Chondrocyte (in vitro differentiated cells): ENCODE results near the gene SUFU. TPM values are rescaled to one million over a fixed set of nuclear protein-coding genes. Genes with fewer than 3 reads are reported as not detected.

Source experiments
- DNase-seq: peaks from one replicate; pipeline ENCODE4 v3.0.0; 2021; ENCODE audit warnings: mixed read lengths, low spot score
- H3K27ac Mint-ChIP-seq: one replicate; pipeline ENCODE4 v1.8.0; 2021; ENCODE audit warnings: mild to moderate bottlenecking, moderate library complexity, mixed read lengths; ENCODE audit not compliant: unreplicated experiment
- H3K27me3 Mint-ChIP-seq: 2 replicates; pipeline ENCODE4 v1.8.0; 2021; ENCODE audit warnings: low read depth, mixed read lengths
- H3K36me3 Mint-ChIP-seq: 2 replicates; pipeline ENCODE4 v1.8.0; 2021; ENCODE audit warnings: low read depth, mixed read lengths
- H3K4me1 Mint-ChIP-seq: 2 replicates; pipeline ENCODE4 v1.8.0; 2021; ENCODE audit warnings: low read depth, mild to moderate bottlenecking, mixed read lengths
- H3K4me3 Mint-ChIP-seq: one replicate; pipeline ENCODE4 v1.8.0; 2021; ENCODE audit warnings: mild to moderate bottlenecking, moderate library complexity, mixed read lengths; ENCODE audit not compliant: unreplicated experiment
- H3K9me3 Mint-ChIP-seq: 2 replicates; pipeline ENCODE4 v1.8.0; 2021; ENCODE audit warnings: low read depth, mixed read lengths
- total RNA-seq: library from RNA; stranded (reverse); gene quantifications from 3 replicates; pipeline ENCODE4 v1.2.1, GENCODE V29; 2021
- TF ChIP-seq, protein P1 (sequence below): fragments of 200-600 bp; sonication (generic); IDR thresholded peaks from 2 replicates; pipeline ENCODE4 v1.5.0; 2021; ENCODE audit warnings: antibody characterized with exemption, mild to moderate bottlenecking, moderate library complexity

SUFU gene
- total RNA-seq, 1 donor from 2014 or later: 15.5 TPM

DNA sequence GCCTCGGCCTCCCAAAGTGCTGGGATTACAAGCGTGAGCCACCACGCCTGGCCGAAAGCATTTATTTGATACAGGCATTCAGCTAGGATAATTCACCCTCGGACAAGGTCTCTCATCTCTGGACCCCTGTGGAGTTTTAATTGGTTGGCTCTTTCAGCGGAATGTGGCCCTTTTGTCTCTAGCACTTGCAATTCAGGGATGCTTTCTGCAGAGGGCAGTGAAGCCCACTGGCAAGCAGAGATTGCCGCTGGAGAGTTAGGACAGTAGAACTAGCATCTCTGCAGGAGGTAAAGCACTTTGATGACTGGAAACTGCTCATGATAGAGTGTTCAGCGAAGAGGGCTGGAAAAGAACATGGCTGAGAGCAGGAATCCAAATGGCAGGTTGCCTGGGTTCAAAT lies 62.0 kb downstream of the SUFU start:
- Mint-ChIP-seq H3K9me3 (no peaks in the 10 kb centered on the region), H3K4me1 (no peaks in the 10 kb centered on the region), H3K4me3 (no peak overlapping the region), H3K36me3 (peaks cover 1% of the 10 kb centered on the region), H3K27ac (no peak overlapping the region), H3K27me3 (no peaks in the 10 kb centered on the region)
- TF ChIP-seq, protein P1, sequence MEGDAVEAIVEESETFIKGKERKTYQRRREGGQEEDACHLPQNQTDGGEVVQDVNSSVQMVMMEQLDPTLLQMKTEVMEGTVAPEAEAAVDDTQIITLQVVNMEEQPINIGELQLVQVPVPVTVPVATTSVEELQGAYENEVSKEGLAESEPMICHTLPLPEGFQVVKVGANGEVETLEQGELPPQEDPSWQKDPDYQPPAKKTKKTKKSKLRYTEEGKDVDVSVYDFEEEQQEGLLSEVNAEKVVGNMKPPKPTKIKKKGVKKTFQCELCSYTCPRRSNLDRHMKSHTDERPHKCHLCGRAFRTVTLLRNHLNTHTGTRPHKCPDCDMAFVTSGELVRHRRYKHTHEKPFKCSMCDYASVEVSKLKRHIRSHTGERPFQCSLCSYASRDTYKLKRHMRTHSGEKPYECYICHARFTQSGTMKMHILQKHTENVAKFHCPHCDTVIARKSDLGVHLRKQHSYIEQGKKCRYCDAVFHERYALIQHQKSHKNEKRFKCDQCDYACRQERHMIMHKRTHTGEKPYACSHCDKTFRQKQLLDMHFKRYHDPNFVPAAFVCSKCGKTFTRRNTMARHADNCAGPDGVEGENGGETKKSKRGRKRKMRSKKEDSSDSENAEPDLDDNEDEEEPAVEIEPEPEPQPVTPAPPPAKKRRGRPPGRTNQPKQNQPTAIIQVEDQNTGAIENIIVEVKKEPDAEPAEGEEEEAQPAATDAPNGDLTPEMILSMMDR: no peak
- no peak for DNase-seq

DNA sequence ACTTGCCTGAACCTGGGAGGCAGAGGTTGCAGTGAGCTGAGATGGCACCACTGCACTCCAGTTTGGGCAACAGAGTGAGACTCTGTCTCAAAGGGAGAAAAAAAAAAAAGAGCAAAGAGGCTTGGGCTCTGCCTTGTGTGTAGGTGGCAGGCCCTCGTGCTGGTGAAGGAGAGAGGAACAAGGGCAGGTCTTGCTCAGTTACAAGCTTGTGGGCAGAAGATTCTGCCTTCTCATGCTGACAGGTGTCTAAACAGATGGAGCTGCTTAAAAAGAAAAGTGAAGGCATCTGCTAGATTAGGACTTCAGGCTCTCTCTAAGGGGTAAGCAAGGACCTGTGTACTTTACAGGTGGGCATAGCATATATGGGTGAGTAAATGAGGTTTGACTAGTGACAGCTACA lies 75.0 kb downstream of the SUFU start:
- Mint-ChIP-seq H3K4me1 (peaks cover 13% of the 10 kb centered on the region), H3K27me3 (no peaks in the 10 kb centered on the region), H3K36me3 (no peaks in the 10 kb centered on the region), H3K9me3 (no peaks in the 10 kb centered on the region), H3K4me3 (no peak overlapping the region), H3K27ac (no peak overlapping the region)
- TF ChIP-seq, protein P1: no peak
- no peak for DNase-seq

- no peak for DNase-seq
- no peak overlapping the region for H3K4me3 Mint-ChIP-seq
- no peaks in the 10 kb centered on the region for H3K9me3 Mint-ChIP-seq
- H3K27me3 Mint-ChIP-seq: no peaks in the 10 kb centered on the region
- TF ChIP-seq, protein P1: no peak
- H3K36me3 Mint-ChIP-seq: no peaks in the 10 kb centered on the region
- H3K4me1 Mint-ChIP-seq: peaks cover 13% of the 10 kb centered on the region
- no peak overlapping the region for H3K27ac Mint-ChIP-seq
Measured at GRCh38 chr10:102579328-102579727, 75.6 kb downstream of the SUFU start.

DNA sequence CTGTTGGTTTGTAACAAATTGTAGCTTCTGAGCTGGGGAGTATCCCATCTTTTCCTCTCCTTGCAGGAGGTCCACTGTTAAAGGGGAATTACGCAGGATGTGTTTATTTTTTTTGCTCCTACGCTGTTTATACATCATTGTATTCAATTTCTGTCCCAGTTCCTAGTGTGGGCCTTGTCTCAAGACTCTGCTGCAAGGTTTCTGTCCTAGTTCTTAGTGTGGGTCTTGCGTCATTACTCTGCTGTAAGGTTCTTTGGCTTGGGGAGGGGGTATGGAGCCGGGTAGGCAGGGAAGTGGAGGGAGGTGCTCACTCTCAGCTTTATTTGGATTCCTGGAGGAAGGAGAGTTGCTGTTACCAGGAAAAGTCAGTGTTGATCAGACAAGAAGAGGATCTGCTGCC lies 76.5 kb downstream of the SUFU start:
- TF ChIP-seq, protein P1: no peak
- Mint-ChIP-seq H3K36me3 (no peaks in the 10 kb centered on the region), H3K27ac (no peak overlapping the region), H3K27me3 (no peaks in the 10 kb centered on the region), H3K4me1 (peaks cover 13% of the 10 kb centered on the region), H3K9me3 (no peaks in the 10 kb centered on the region), H3K4me3 (no peak overlapping the region)
- DNase-seq: no peak

- Mint-ChIP-seq H3K9me3 (no peaks in the 10 kb centered on the region), H3K4me1 (peaks cover 13% of the 10 kb centered on the region), H3K4me3 (no peak overlapping the region), H3K27me3 (no peaks in the 10 kb centered on the region), H3K36me3 (no peaks in the 10 kb centered on the region), H3K27ac (no peak overlapping the region)
- DNase-seq: peak; percentile 32
- TF ChIP-seq, protein P1: no peak
Measured at GRCh38 chr10:102581401-102581800, 77.6 kb downstream of the SUFU start.
